Endothelial cell (in vitro differentiated cells): Measurements from ENCODE around the gene TCAP. TPM values are rescaled to one million over a fixed set of nuclear protein-coding genes. Genes with fewer than 3 reads are reported as not detected.

Source experiments
- DNase-seq: peaks from one replicate; pipeline ENCODE4 v3.0.0; 2021; ENCODE audit warnings: low spot score
- H3K27ac Mint-ChIP-seq: one replicate; pipeline ENCODE4 v1.8.0; 2021; ENCODE audit warnings: mixed read lengths, inconsistent platforms; ENCODE audit not compliant: unreplicated experiment
- H3K27me3 Mint-ChIP-seq: one replicate; pipeline ENCODE4 v1.8.0; 2021; ENCODE audit warnings: mild to moderate bottlenecking, moderate library complexity, mixed read lengths, inconsistent platforms; ENCODE audit not compliant: unreplicated experiment
- H3K36me3 Mint-ChIP-seq: one replicate; pipeline ENCODE4 v1.8.0; 2021; ENCODE audit warnings: mild to moderate bottlenecking, low read depth, mixed read lengths, inconsistent platforms; ENCODE audit not compliant: unreplicated experiment
- H3K4me1 Mint-ChIP-seq: one replicate; pipeline ENCODE4 v1.8.0; 2021; ENCODE audit warnings: mild to moderate bottlenecking, mixed read lengths, inconsistent platforms; ENCODE audit not compliant: unreplicated experiment
- H3K4me3 Mint-ChIP-seq: one replicate; pipeline ENCODE4 v1.8.0; 2021; ENCODE audit warnings: mild to moderate bottlenecking, mixed read lengths, inconsistent platforms; ENCODE audit not compliant: unreplicated experiment
- H3K9me3 Mint-ChIP-seq: one replicate; pipeline ENCODE4 v1.8.0; 2021; ENCODE audit warnings: mixed read lengths, inconsistent platforms; ENCODE audit not compliant: unreplicated experiment
- CTCF ChIP-seq: fragments of 200-600 bp; sonication (generic); IDR thresholded peaks from one replicate; pipeline ENCODE4 v1.5.0; 2021; ENCODE audit warnings: antibody characterized with exemption; ENCODE audit not compliant: unreplicated experiment
- total RNA-seq: library from RNA; stranded (reverse); fragmentation: NEBNext Ultra II Directional; extraction: Animal tissue kit (Norgen Biotek cat#: 25700); gene quantifications from one replicate; pipeline ENCODE4 v1.2.1, GENCODE V29; 2021; ENCODE audit not compliant: unreplicated experiment

The TCAP gene
- total RNA-seq, 1 donor from 2014 or later = 1.2 TPM

GRCh38 chr17:39651923-39652586 is 13.1 kb upstream of the TCAP start:
- Mint-ChIP-seq H3K27ac (peak overlapping the region; percentile 82), H3K36me3 (peaks cover 9% of the 10 kb centered on the region), H3K4me1 (peaks cover 29% of the 10 kb centered on the region), H3K27me3 (peaks cover 7% of the 10 kb centered on the region), H3K4me3 (peak overlapping the region; percentile 73), H3K9me3 (no peaks in the 10 kb centered on the region)
- TF ChIP-seq CTCF = no peak
- no peak for DNase-seq

DNA sequence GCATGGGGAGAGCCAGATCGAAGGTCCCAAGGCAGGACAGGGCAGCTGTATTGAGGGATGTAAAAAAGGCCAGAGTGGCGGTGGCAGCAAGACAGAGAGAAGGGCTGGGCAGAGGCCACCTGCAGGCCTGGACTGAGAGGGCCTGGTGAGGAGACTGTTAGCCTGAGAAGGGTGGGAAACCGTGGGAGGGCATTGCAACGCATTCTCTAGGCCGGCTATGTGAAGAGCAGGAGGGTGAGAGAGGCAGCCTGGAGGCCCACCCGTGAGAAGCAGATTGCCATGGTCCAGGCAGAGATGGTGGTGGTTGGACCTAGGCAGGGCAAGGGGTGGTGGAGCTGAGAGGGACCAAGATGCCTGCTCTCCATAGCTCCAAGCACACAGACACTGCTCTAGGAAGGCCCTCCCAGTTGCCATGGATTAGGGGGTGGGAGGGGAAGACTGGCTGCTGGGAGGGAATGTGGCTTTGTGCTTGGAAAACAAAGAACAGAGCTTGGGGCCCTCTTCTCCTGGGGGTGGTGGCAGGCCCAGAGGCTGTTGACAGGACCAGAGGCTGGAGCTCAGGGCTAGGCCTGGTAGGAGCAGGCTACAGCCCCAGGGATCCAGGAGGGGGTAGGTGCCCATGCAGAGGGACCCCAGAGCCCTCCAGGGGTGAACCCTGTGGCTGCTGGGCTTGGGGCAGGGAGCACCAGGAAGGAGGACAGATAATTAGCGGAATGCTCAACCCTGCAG is 12.4 kb upstream of the TCAP start:
- peak overlapping the region; percentile 73 for H3K4me3 Mint-ChIP-seq
- TF ChIP-seq CTCF = no peak
- H3K9me3 Mint-ChIP-seq = no peaks in the 10 kb centered on the region
- H3K36me3 Mint-ChIP-seq = peaks cover 9% of the 10 kb centered on the region
- H3K27ac Mint-ChIP-seq = peak overlapping the region; percentile 82
- peaks cover 7% of the 10 kb centered on the region for H3K27me3 Mint-ChIP-seq
- peaks cover 29% of the 10 kb centered on the region for H3K4me1 Mint-ChIP-seq
- DNase-seq = no peak

- H3K4me3 Mint-ChIP-seq = no peak overlapping the region
- H3K9me3 Mint-ChIP-seq = no peaks in the 10 kb centered on the region
- H3K36me3 Mint-ChIP-seq = peaks cover 9% of the 10 kb centered on the region
- DNase-seq = no peak
- no peak for TF ChIP-seq CTCF
- peaks cover 7% of the 10 kb centered on the region for H3K27me3 Mint-ChIP-seq
- peaks cover 29% of the 10 kb centered on the region for H3K4me1 Mint-ChIP-seq
- H3K27ac Mint-ChIP-seq = no peak overlapping the region
Observed at GRCh38 chr17:39653316-39653661, 11.9 kb upstream of the TCAP start.

- Mint-ChIP-seq H3K27ac (no peak overlapping the region), H3K4me1 (peaks cover 29% of the 10 kb centered on the region), H3K27me3 (peaks cover 7% of the 10 kb centered on the region), H3K9me3 (no peaks in the 10 kb centered on the region), H3K4me3 (peak overlapping the region; percentile 56), H3K36me3 (peaks cover 9% of the 10 kb centered on the region)
- TF ChIP-seq CTCF = peak; percentile 74
- DNase-seq = peak; percentile 83
Observed at GRCh38 chr17:39653662-39654331, 11.4 kb upstream of the TCAP start.
